GDM1 (cell line): ENCODE data around the gene OR2J3.
"Not testable (repeated sequence)": the region's sequence is repeated elsewhere in the genome, so short reads cannot be mapped to it uniquely, and the experiment has no call there.

Experiments used
- DNase-seq: peaks from one replicate; lab custom pipeline; 2025; lab: John Stamatoyannopoulos, UW

OR2J3 gene

GRCh38 chr6:29107758-29108157, at the start of gene OR2J3:
Gene OR2J3, plus strand, starts transcription at chr6:29108058. Its CDS starts 3,833 bp downstream, at chr6:29111891.
- no peak for DNase-seq

GRCh38 chr6:29071831-29072723, 35.8 kb upstream of the OR2J3 start:
- DNase-seq: no peak

- no peak for DNase-seq
These were observed 28.7 kb upstream of the OR2J3 start for GRCh38 chr6:29079203-29079602.

- no peak for DNase-seq
These were observed 26.5 kb upstream of the OR2J3 start for GRCh38 chr6:29081312-29081711.

- no peak for DNase-seq
These were observed 25.4 kb upstream of the OR2J3 start for GRCh38 chr6:29082457-29082856.

GRCh38 chr6:29087213-29087612, 20.6 kb upstream of the OR2J3 start, which contains the start of gene OR2B3:
Gene OR2B3, minus strand, starts transcription at chr6:29087313. Its CDS starts 65 bp downstream, at chr6:29087248.
- no peak for DNase-seq

GRCh38 chr6:29092957-29093356, 14.9 kb upstream of the OR2J3 start:
- DNase-seq: no peak

GRCh38 chr6:29097803-29098202, 10.1 kb upstream of the OR2J3 start:
- no peak for DNase-seq

- no peak for DNase-seq
These were observed 8.7 kb upstream of the OR2J3 start, which contains the start of gene OR2J1 for GRCh38 chr6:29099190-29099589. Gene OR2J1, plus strand, starts transcription at chr6:29099490. Its CDS starts 1,453 bp downstream, at chr6:29100943.

- DNase-seq: no peak
These were observed 4.3 kb downstream of the OR2J3 start for GRCh38 chr6:29112135-29112534.

- not testable (repeated sequence) for DNase-seq
These were observed 7.1 kb downstream of the OR2J3 start for GRCh38 chr6:29114964-29115363.

GRCh38 chr6:29129326-29130012, 21.6 kb downstream of the OR2J3 start:
- DNase-seq: no peak

- no peak for DNase-seq
These were observed 22.8 kb downstream of the OR2J3 start for GRCh38 chr6:29130644-29131043.

GRCh38 chr6:29131691-29132090, 23.8 kb downstream of the OR2J3 start:
- no peak for DNase-seq

- DNase-seq: no peak
These were observed 29.9 kb downstream of the OR2J3 start for GRCh38 chr6:29137724-29138123.

GRCh38 chr6:29141606-29142005, 33.7 kb downstream of the OR2J3 start:
- no peak for DNase-seq

GRCh38 chr6:29142309-29142708, 34.5 kb downstream of the OR2J3 start:
- no peak for DNase-seq

GRCh38 chr6:29146179-29146578, 38.3 kb downstream of the OR2J3 start:
- no peak for DNase-seq

- DNase-seq: no peak
These were observed 39.2 kb downstream of the OR2J3 start for GRCh38 chr6:29147074-29147473.

- DNase-seq: not testable (repeated sequence)
These were observed 41.6 kb downstream of the OR2J3 start for GRCh38 chr6:29149444-29149843.

- no peak for DNase-seq
These were observed 45.2 kb downstream of the OR2J3 start for GRCh38 chr6:29153083-29153482.

GRCh38 chr6:29155182-29155581, 47.3 kb downstream of the OR2J3 start:
- not testable (repeated sequence) for DNase-seq

GRCh38 chr6:29159922-29160321, 52.1 kb downstream of the OR2J3 start:
- DNase-seq: not testable (repeated sequence)
